Measurements from ENCODE around the gene ZBTB17. TPM values are rescaled to one million over a fixed set of nuclear protein-coding genes. Genes with fewer than 3 reads are reported as not detected.
"Not testable (repeated sequence)": the region's sequence is repeated elsewhere in the genome, so short reads cannot be mapped to it uniquely, and the experiment has no call there.

ZBTB17 gene
- total RNA-seq, 1 experiment from 2014 or later: 44.2 TPM

DNA sequence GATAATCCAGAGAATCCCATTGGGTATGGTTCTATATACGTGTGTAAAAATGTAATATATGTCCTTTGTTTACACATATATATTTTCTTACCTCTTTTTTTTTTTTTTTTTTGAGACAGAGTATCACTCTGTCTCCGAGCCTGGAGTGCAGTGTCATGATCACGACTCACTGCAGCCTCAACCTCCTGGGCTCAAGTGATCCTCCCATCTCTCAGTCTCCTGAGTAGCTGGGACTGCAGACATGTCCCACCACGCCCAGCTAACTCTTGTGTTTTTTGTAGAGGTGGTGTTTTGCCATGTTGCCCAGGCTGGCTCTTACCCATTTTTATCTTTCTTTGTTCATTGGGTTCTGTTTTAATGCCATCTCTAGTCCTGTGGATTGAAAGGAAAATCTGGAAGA, 59.5 kb downstream of the ZBTB17 start:
- BruUV-seq (replicated peaks): no TSS peak
- Histone ChIP-seq H3K27me3 (ENCODE audit: low read length) (no peaks in the 10 kb centered on the region), H3K4me1 (ENCODE audit: insufficient read depth, low read length) (peaks cover 33% of the 10 kb centered on the region), H3F3A (ENCODE audit: low read length, unreplicated experiment) (no peaks in the 10 kb centered on the region), H3K9me2 (replicated peaks; ENCODE audit: low read length) (no peaks in the 10 kb centered on the region), H3K4me3 (ENCODE audit: low read length) (no peak overlapping the region), H3K79me2 (ENCODE audit: low read length) (peaks cover 93% of the 10 kb centered on the region), H4K20me1 (ENCODE audit: low read length) (no peaks in the 10 kb centered on the region; the same call in 1 of the 2 replicates), H3K4me2 (ENCODE audit: low read length) (peak overlapping the region; percentile 15), H3K9ac (ENCODE audit: low read length) (no peak overlapping the region; the same call in 1 of the 2 replicates), H2AFZ (ENCODE audit: low read length) (no peak overlapping the region), H3K27ac (ENCODE audit: low read length) (peak overlapping the region; percentile 54), H3K9me3 (ENCODE audit: low read length) (no peaks in the 10 kb centered on the region), H3K36me3 (ENCODE audit: low read depth, low read length) (peaks cover 32% of the 10 kb centered on the region)
- ATAC-seq: peak; percentile 69
- no peak for TF ChIP-seq EZH2phosphoT487 (IDR thresholded peaks at IDR 0.05; ENCODE audit: borderline replicate concordance, low read length)
- no peak for TF ChIP-seq EZH2 (IDR thresholded peaks at IDR 0.05; ENCODE audit: low read length, unreplicated experiment)
- TF ChIP-seq, protein P1, sequence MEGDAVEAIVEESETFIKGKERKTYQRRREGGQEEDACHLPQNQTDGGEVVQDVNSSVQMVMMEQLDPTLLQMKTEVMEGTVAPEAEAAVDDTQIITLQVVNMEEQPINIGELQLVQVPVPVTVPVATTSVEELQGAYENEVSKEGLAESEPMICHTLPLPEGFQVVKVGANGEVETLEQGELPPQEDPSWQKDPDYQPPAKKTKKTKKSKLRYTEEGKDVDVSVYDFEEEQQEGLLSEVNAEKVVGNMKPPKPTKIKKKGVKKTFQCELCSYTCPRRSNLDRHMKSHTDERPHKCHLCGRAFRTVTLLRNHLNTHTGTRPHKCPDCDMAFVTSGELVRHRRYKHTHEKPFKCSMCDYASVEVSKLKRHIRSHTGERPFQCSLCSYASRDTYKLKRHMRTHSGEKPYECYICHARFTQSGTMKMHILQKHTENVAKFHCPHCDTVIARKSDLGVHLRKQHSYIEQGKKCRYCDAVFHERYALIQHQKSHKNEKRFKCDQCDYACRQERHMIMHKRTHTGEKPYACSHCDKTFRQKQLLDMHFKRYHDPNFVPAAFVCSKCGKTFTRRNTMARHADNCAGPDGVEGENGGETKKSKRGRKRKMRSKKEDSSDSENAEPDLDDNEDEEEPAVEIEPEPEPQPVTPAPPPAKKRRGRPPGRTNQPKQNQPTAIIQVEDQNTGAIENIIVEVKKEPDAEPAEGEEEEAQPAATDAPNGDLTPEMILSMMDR (conservative IDR thresholded peaks at IDR 0.05; ENCODE audit: low read depth, low read length): no peak
- intact Hi-C loops (cut with micrococcal nuclease): loop anchor here (5.0 kb wide), 2 partner anchors 69 to 119 kb away; partner anchors contain the start of gene SPEN
- peak; percentile 56 for DNase-seq
- POLR2A ChIA-PET (ENCODE audit: unreplicated experiment): no interaction called here
- CTCF ChIA-PET: interaction anchor here (0.6 kb wide), 1 partner anchor 447 kb away, joined by 6 read pairs; no protein-coding TSS in a partner anchor

DNA sequence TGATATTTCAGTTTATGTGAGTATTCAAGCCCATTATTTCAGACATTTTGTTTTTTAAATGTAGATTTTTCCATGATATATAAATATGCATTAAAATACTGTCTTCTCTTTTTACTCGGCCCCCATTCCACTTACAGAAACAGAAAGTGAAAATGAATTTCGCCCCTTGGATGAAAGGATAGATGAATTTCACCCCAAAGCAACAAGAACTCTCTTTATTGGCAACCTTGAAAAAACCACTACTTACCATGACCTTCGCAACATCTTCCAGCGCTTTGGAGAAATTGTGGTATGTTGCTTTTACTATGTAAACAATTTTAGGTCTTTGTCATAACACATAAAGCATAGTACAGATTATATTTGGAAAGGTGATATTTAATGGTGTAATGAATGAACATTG, 59.9 kb downstream of the ZBTB17 start:
- ATAC-seq: peak; percentile 50
- POLR2A ChIA-PET (ENCODE audit: unreplicated experiment): no interaction called here
- peaks cover 93% of the 10 kb centered on the region for H3K79me2 ChIP-seq (ENCODE audit: low read length)

DNA sequence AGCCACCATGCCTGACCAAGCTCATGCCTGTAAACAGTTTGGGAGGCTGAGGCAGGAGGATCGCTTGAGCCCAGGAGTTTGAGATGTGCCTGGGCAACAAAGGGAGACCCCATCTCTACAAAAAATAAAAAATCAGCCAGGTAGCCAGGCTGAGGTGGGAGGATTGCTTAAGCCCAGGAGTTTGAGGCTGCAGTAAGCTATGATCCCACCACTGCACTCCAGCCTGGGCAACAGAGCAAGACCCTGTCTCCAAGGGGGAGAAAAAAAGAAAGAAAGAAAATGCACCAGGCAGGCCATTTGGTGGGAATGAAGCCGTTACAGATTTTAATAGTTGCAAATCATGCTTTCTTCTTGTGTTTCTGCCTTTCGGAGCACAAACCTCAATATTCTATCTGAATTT, 62.3 kb downstream of the ZBTB17 start:
- intact Hi-C loops (cut with micrococcal nuclease); H3K4me3 ChIP-seq (ENCODE audit: low read length); H3K4me2 ChIP-seq (ENCODE audit: low read length); H3K27ac ChIP-seq (ENCODE audit: low read length); DNase-seq; BruUV-seq (replicated peaks); H3K27me3 ChIP-seq (ENCODE audit: low read length); H4K20me1 ChIP-seq (ENCODE audit: low read length); H3K9me3 ChIP-seq (ENCODE audit: low read length); H3K9me2 ChIP-seq (replicated peaks; ENCODE audit: low read length); CTCF ChIA-PET; ATAC-seq; H3K9ac ChIP-seq (ENCODE audit: low read length); H3F3A ChIP-seq (ENCODE audit: low read length, unreplicated experiment); H2AFZ ChIP-seq (ENCODE audit: low read length): not testable (repeated sequence)
- Histone ChIP-seq H3K36me3 (ENCODE audit: low read depth, low read length) (peaks cover 42% of the 10 kb centered on the region), H3K79me2 (ENCODE audit: low read length) (peaks cover 95% of the 10 kb centered on the region), H3K4me1 (ENCODE audit: insufficient read depth, low read length) (peaks cover 21% of the 10 kb centered on the region)
- POLR2A ChIA-PET (ENCODE audit: unreplicated experiment): interaction anchor here (0.6 kb wide), 1 partner anchor 80 kb away, joined by 3 read pairs; no protein-coding TSS in a partner anchor

More for the DNA sequence above, 59.9 kb downstream of the ZBTB17 start:
- Histone ChIP-seq H3K9me3 (ENCODE audit: low read length) (no peaks in the 10 kb centered on the region), H3K4me2 (ENCODE audit: low read length) (peak overlapping the region; percentile 15), H4K20me1 (ENCODE audit: low read length) (no peaks in the 10 kb centered on the region; the same call in 1 of the 2 replicates), H2AFZ (ENCODE audit: low read length) (no peak overlapping the region), H3K27me3 (ENCODE audit: low read length) (no peaks in the 10 kb centered on the region), H3F3A (ENCODE audit: low read length, unreplicated experiment) (no peaks in the 10 kb centered on the region), H3K36me3 (ENCODE audit: low read depth, low read length) (peaks cover 33% of the 10 kb centered on the region), H3K9ac (ENCODE audit: low read length) (no peak overlapping the region), H3K4me3 (ENCODE audit: low read length) (no peak overlapping the region; the same call in 1 of the 2 replicates), H3K4me1 (ENCODE audit: insufficient read depth, low read length) (peaks cover 33% of the 10 kb centered on the region), H3K9me2 (replicated peaks; ENCODE audit: low read length) (no peaks in the 10 kb centered on the region), H3K27ac (ENCODE audit: low read length) (peak overlapping the region; percentile 54)
- CTCF ChIA-PET: interaction anchor here (0.6 kb wide), 1 partner anchor 448 kb away, joined by 6 read pairs; no protein-coding TSS in a partner anchor
- TF ChIP-seq, protein P1 (conservative IDR thresholded peaks at IDR 0.05; ENCODE audit: low read depth, low read length): no peak
- TF ChIP-seq EZH2phosphoT487 (IDR thresholded peaks at IDR 0.05; ENCODE audit: borderline replicate concordance, low read length) (no peak), EZH2 (IDR thresholded peaks at IDR 0.05; ENCODE audit: low read length, unreplicated experiment) (no peak)
- no TSS peak for BruUV-seq (replicated peaks)
- peak; percentile 32 for DNase-seq
- intact Hi-C loops (cut with micrococcal nuclease): loop anchor here (5.0 kb wide), 2 partner anchors 69 to 119 kb away; partner anchors contain the start of gene SPEN

Measured in PC-3 (cell line).